Smooth muscle cell of trachea (primary cell): ENCODE measurements around the gene CDC42EP2. TPM values are rescaled to one million over a fixed set of nuclear protein-coding genes. Genes with fewer than 3 reads are reported as not detected.

ENCODE experiments used
- total RNA-seq: library from RNA; depleted of rRNA; stranded (reverse); fragments of >200 nt; gene quantifications from 2 replicates; pipeline ENCODE4 v1.2.1, GENCODE V29; 2014

CDC42EP2 gene, protein sequence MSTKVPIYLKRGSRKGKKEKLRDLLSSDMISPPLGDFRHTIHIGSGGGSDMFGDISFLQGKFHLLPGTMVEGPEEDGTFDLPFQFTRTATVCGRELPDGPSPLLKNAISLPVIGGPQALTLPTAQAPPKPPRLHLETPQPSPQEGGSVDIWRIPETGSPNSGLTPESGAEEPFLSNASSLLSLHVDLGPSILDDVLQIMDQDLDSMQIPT
- 33.2 and 47.8 TPM in 2 replicates for total RNA-seq

GRCh38 chr11:65314501-65315203 lies at the start of gene CDC42EP2:
Gene CDC42EP2, plus strand, starts transcription at chr11:65314866. Its CDS starts 6,033 bp downstream, at chr11:65320899.

DNA sequence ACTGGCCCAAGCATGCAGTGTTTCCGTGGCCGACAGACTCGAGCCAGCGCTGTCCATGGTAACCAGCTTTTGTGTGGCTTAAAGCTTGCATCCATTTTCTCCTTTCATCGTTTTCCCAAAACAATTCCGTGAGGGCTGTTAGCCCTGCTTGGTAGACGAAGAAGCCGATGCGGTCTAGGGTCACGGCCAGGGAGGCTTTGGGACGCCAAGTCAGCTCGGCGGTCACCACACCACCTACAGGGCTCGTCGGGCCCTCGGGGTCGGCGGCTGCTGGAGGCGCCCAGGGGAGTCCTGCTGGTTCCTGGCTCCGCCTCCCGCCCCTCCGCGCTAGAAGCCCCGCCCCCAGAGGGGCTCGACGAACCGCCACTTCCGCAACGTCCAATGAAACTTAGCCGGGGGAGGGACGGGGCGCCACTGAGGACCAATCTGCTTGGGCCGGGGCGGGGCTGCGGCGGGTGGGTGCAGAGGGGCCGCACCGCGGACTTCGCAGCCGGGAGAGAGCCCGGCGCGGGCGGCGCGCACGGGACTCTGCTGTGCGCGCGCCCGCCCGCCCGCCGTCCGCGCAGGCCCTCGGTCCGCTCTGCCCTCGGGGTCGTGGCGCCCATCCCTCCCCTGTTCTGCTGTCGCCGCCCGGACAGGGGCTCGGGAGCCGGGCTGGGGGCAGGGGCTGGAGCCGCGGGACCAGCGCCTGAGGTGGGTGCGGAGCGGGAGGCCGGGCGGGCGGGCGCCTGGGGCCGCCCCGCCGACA lies 39.8 kb downstream of the CDC42EP2 start, which contains the start of gene TIGD3:
TIGD3 (plus strand) TSS at position 487 of the 748 bp plus-strand sequence. CDS start 1,058 bp downstream, outside the sequence.

Other genes starting within 250 kb of the CDC42EP2 start
- 1.2 and 9.7 TPM in 2 replicates for gene CDCA5, start 230.8 kb upstream of the CDC42EP2 start, total RNA-seq
- 38.5 and 47.6 TPM in 2 replicates for gene ZFPL1, start 230.6 kb upstream of the CDC42EP2 start, total RNA-seq
- 170 and 228 TPM in 2 replicates for gene VPS51, start 218.7 kb upstream of the CDC42EP2 start, total RNA-seq
- 16.4 and 23.3 TPM in 2 replicates for gene TM7SF2, start 203.0 kb upstream of the CDC42EP2 start, total RNA-seq
- gene ZNHIT2, start 197.2 kb upstream of the CDC42EP2 start, total RNA-seq: 9.2 and 15.9 TPM in 2 replicates
- 159 and 247 TPM in 2 replicates for gene FAU, start 192.7 kb upstream of the CDC42EP2 start, total RNA-seq
- 50.4 and 55.6 TPM in 2 replicates for gene MRPL49, start 192.5 kb upstream of the CDC42EP2 start, total RNA-seq
- gene SYVN1, start 180.3 kb upstream of the CDC42EP2 start, total RNA-seq: 19.8 and 22.7 TPM in 2 replicates
- gene SPDYC, start 144.6 kb upstream of the CDC42EP2 start, total RNA-seq: not detected in 2 replicates
- gene CAPN1, start 132.9 kb upstream of the CDC42EP2 start, total RNA-seq: 175 and 262 TPM in 2 replicates
- 2.3 and 9.6 TPM in 2 replicates for gene POLA2, start 52.9 kb upstream of the CDC42EP2 start, total RNA-seq
- 49.3 and 51.1 TPM in 2 replicates for gene DPF2, start 19.0 kb downstream of the CDC42EP2 start, total RNA-seq
- under 0.01 TPM in 1 of 2 replicates, not detected in the other for gene TIGD3, start 39.9 kb downstream of the CDC42EP2 start, total RNA-seq
- 2.0 and 3.1 TPM in 2 replicates for gene SLC25A45, start 67.8 kb downstream of the CDC42EP2 start, total RNA-seq
- gene FRMD8, start 71.8 kb downstream of the CDC42EP2 start, total RNA-seq: 34.2 and 51.8 TPM in 2 replicates
- 322 and 406 TPM in 2 replicates for gene NEAT1, start 107.9 kb downstream of the CDC42EP2 start, total RNA-seq
- gene MALAT1, start 184.2 kb downstream of the CDC42EP2 start, total RNA-seq: 13,561 and 20,792 TPM in 2 replicates
- 77.2 and 139 TPM in 2 replicates for gene SCYL1, start 210.2 kb downstream of the CDC42EP2 start, total RNA-seq
- 38.7 and 93.8 TPM in 2 replicates for gene LTBP3, start 243.5 kb downstream of the CDC42EP2 start, total RNA-seq